Renal cortex interstitium (tissue), 11 donors: ENCODE data around the gene ITSN1. TPM values are rescaled to one million over a fixed set of nuclear protein-coding genes. Genes with fewer than 3 reads are reported as not detected.
"Not testable (repeated sequence)": the region's sequence is repeated elsewhere in the genome, so short reads cannot be mapped to it uniquely, and the experiment has no call there.

Experiments
- DNase-seq, 11 donors: peaks; one replicate each; pipeline ENCODE4 v3.0.0-alpha.2; 2013; ENCODE audit warnings: low read depth in 9 of 11, low spot score in 4 of 11; ENCODE audit errors: extremely low read depth in 1 of 11
- polyA plus RNA-seq, 3 donors: library from polyadenylated mRNA; unstranded; fragments of 120-200 nt; gene quantifications; one replicate each; pipeline ENCODE4 v1.2.1, GENCODE V29; 2013; ENCODE audit not compliant: insufficient read length in 3 of 3

Gene ITSN1
- polyA plus RNA-seq, 3 donors: 42.9 to 52.1 (median 47.9) TPM

DNA sequence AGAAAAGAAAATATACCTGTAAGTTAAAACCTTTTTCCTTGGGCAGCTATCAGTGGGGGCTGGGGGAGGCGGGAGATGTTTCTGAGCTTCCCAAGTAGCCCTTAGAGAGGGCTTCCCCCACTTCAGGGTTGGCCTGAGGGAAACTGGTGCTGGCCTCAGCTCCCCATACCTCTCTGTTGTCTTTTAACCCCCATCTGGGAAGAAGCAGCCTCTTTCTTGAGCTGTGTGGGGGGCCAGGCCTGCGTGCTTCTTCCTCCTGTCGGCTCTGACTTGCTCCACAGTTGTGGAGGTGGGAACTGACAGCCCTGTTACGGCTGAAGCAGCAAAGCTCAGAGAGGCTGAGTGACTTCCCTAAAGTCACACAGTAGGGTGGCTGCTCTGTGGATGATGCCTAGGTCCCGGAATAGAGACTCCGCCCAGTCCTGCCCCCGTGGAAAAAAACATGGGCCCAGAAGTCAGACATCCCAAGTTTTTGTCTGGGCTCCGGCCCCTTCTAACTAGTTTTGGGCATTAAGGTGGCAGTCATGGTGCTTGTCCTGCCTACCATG, 218.1 kb downstream of the ITSN1 start:
- no peak for DNase-seq

DNA sequence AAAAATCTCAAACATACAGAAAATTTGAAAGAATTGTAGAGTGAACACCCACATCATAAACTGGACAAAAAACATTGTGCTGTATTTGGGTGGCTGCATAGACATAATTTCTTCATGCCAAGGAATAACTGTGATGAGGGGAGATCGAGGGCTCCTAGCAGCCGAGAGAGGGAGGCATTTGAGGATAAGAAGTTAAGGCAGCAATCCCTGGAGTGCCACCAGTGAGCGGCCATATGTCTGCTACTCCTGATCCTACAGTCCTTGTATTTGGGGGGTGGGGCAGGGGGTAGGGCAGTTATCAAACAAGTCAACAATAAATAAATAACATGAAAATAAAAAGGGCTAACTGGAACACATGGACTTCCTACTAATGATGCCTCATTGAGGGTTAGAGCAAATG, 218.8 kb downstream of the ITSN1 start:
- no peak for DNase-seq

- not testable (repeated sequence) for DNase-seq
These were observed 220.9 kb downstream of the ITSN1 start for GRCh38 chr21:33863191-33863590.

DNA sequence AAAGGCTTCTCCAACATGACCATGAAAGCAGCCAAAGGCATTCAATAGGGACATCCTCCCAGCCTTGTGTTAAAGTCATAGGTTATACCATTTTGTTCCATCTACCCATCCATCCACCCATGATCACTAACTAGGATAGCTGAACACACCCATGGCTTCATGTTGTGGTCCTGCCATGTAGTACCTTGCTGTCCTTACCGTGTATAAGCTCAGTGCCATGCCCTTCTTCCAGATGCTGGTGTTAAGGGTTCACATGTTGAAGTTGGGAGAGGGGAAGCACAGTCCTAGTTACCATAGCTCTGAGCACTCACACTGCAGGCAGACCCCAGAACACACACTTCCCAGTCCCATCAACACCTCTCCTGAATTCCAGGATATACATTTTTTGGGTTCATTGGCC, 221.8 kb downstream of the ITSN1 start:
- DNase-seq: no peak

DNA sequence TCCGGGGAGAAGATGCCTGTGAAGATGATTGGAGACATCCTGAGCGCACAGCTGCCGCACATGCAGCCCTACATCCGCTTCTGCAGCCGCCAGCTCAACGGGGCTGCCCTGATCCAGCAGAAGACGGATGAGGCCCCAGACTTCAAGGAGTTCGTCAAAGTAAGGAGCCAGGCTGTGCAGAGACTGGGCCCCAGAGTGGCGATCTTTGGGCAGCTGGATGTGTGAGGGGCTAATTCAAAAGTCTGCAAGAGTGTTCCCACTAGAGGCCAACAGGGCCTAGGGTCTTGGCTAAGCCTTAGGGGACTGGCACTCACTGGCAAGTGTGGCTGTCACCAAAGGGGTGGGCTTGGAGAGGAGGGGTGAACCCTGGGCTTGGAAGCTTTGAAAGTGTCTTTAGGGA, 222.9 kb downstream of the ITSN1 start:
- DNase-seq: no peak

GRCh38 chr21:33865996-33866575, 223.8 kb downstream of the ITSN1 start:
- no peak for DNase-seq

DNA sequence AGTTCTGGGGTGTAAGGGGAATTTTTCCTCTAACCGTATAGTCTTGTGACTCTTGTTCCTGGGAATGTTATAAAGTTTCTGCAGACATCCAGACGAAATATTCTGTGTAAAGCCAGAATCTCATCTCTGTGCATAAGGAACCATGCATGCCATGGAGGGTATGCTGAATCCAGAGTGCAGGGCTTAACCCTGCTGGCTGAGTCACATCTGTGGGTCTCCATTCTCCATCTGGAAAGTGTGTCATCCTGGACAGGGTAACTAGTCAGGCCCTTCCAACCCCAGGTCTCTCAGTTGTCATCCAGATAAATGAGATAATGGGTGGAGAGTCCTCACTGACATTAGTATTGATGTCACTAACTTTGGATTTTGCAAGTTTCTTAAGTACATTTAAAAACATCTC, 224.5 kb downstream of the ITSN1 start:
- DNase-seq: no peak

GRCh38 chr21:33867868-33868267, 225.6 kb downstream of the ITSN1 start:
- not testable (repeated sequence) for DNase-seq

DNA sequence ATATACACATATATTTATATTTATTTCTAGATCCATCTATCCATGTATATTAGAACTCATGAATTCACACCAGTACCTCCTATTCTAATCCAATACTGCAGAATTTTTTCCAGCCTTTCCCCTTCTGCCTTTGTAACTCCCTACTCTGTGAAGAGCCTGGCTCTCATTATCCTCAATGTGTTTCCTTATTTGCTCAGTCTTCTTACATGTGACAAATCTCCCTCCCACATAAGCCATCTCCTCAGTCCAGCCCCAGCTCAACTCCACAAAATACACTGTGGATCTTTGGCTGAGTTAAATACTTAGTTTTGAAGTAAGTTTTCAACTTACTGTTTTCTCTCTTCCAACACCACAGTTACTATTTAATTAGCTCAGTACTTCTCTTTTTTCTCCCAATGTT, 227.6 kb downstream of the ITSN1 start:
- no peak for DNase-seq

DNA sequence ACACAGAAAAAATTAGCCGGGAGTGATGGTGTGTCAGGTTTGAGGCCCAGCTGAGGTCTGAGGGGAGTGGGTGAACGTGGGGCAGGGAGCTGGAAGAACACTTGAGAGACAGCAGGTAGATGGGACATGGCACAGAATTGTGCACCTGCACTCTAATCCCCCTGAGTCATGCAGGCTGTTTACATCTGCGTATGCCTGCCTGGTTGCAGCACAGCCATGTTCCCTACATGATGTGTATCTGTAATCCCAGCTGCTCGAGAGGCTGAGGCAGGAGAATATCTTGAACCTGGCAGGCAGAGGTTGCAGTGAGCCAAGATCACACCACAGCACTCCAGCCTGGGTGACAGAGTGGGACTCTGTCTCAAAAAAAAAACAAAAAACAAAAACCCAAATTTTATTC, 228.5 kb downstream of the ITSN1 start:
- DNase-seq: no peak

GRCh38 chr21:33871171-33871570, 228.9 kb downstream of the ITSN1 start:
- no peak for DNase-seq

DNA sequence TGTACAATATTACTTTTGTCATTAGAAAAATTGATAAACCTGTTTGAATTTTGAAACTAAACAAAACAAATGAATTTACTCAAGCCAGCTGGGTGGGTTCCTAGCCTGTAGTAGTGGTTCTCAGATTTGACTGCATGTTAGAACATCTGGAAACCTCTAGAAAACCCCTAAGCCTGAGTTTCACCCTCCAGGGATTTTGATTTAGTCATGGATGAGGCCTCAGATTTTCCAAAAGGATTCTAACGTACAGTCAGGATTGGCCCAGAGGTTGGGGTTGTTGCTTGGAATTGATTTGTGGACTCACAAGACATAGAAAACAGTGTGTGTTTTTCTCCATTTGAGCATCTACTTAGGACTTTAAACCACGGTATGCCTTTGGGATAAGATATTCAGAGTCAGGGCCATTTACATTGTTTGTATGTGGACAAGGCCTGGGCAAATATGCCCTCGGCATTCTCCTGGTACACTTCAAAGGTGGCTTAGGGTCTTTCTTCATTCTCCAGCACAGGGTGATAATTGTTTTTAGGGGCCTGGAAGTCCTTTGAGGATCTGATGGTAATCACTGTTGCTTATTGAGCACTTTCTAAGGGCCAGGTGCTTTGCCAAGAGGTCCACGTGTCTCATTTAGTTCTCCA, 230.7 kb downstream of the ITSN1 start:
- no peak for DNase-seq

DNA sequence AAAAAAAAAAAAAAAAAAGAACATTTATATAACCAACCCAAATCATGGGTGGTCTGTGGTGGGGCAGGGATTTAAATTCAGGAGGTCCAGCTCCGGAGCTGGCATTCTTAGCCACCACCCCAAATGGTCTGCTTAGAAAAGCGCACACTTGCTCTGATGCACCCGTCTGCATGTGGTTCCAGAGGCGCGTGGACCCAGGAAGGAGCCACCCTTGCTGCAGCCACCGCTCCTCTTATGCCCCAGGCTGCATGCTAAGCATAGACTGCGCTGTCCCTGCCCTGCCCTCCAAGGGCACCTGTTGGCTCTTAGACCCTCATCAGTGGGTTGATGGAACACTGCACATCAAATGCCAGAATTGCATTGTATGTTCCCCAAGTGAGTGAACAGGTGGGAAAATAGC, 231.9 kb downstream of the ITSN1 start:
- DNase-seq: no peak

GRCh38 chr21:33875026-33875695, 232.9 kb downstream of the ITSN1 start:
- no peak for DNase-seq

GRCh38 chr21:33878824-33879223, 236.5 kb downstream of the ITSN1 start:
- no peak for DNase-seq

GRCh38 chr21:33880626-33881025, 238.3 kb downstream of the ITSN1 start:
- DNase-seq: no peak

DNA sequence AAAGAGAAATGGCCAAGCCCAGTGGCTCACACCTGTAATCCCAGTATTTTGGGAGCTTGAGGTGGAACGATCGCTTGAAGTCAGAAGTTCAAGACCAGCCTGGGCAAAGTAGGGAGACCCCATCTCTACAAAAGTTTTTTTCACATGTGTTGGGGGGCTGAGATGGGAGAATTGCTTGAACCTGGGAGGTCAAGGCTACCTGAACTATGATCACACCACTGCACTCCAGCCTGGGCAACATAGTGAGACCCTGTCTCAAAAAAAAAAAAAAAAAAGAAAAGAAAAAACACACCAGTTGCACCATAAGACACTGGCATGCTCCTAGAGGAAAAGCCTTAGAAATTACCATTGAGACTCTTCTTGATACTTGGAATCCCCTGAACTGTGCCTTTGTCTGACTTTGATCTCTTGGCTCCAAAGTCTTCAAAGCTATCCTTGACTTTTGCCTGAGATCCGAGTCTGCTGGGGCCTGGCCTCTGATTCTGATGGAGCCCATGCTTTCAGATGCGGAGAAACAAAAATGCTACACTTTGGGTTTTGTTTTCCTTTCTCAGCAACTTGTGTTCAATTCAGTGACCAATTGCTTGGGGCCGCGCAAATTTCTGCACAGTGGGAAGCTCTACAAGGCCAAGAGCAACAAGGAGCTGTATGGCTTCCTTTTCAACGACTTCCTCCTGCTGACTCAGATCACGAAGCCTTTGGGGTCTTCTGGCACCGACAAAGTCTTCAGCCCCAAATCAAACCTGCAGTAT, 239.6 kb downstream of the ITSN1 start:
- DNase-seq: no peak

DNA sequence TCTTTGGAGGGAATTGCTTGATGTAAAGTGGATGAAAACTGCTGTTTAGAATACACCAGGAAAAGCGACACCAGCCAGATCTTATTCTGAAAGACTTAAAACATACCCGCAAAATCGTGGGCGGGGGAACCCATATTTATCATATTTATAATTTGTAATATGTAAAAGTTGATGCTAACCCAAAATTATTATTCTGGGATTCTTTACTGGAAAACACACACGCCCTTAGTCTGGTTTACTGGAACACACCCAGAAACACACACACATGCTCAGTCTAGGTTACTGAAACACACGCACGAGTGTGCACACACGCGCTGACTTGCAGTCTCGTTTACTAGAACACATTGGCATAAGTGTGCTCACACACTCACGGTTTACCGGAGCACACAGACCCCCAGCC, 240.8 kb downstream of the ITSN1 start:
- DNase-seq: no peak

- DNase-seq: no peak
These were observed 242.3 kb downstream of the ITSN1 start for GRCh38 chr21:33884376-33885171.
